ENCODE measurements around the gene FRMPD1.

DNA sequence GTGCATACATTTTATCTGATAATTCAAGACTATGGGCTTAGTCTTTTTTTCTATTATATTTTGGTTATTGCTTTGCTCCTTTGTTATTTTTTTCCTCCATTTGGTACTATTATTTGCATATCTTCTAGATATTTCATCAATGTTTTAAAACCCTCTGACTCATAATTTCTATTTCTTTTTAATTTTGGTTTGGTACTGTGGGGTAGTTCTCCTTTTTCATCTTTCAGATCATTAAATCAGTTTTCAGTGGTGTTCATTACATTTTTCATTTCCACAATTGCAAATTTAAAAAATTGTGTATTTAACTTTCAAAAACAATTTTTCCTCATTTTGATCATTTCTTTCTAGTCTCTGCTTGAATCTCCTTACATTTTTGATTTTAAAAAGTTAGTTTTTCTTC is 7.5 kb upstream of the FRMPD1 start:
- TF ChIP-seq, protein P1, sequence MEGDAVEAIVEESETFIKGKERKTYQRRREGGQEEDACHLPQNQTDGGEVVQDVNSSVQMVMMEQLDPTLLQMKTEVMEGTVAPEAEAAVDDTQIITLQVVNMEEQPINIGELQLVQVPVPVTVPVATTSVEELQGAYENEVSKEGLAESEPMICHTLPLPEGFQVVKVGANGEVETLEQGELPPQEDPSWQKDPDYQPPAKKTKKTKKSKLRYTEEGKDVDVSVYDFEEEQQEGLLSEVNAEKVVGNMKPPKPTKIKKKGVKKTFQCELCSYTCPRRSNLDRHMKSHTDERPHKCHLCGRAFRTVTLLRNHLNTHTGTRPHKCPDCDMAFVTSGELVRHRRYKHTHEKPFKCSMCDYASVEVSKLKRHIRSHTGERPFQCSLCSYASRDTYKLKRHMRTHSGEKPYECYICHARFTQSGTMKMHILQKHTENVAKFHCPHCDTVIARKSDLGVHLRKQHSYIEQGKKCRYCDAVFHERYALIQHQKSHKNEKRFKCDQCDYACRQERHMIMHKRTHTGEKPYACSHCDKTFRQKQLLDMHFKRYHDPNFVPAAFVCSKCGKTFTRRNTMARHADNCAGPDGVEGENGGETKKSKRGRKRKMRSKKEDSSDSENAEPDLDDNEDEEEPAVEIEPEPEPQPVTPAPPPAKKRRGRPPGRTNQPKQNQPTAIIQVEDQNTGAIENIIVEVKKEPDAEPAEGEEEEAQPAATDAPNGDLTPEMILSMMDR (IDR thresholded peaks at IDR 0.05) = no peak
- TF ChIP-seq POLR2A (IDR thresholded peaks at IDR 0.05) = no peak
